HL-60/S4 treated with phorbol 12-myristate 13-acetate at 8.2 ng/mL for 4 days and 3 days (cell line): Measurements from ENCODE around the gene ARL6IP5.

Source experiments
- in situ Hi-C: fragments of 300-500 bp; cut with MboI; formaldehyde crosslinking; loops from 2 replicates; pipeline ENCODE4 v1.15.0; 2022; ENCODE audit warnings: low sequenced_read_pairs

The ARL6IP5 gene

GRCh38 chr3:69116162-69116561, 31.4 kb downstream of the ARL6IP5 start:
- in situ Hi-C loops = no loop called here

GRCh38 chr3:69116897-69117296, 32.2 kb downstream of the ARL6IP5 start:
- in situ Hi-C loops = no loop called here

GRCh38 chr3:69118555-69118954, 33.8 kb downstream of the ARL6IP5 start:
- in situ Hi-C loops = no loop called here

GRCh38 chr3:69119138-69119537, 34.4 kb downstream of the ARL6IP5 start:
- in situ Hi-C loops = no loop called here

GRCh38 chr3:69119681-69120080, 34.9 kb downstream of the ARL6IP5 start:
- in situ Hi-C loops = no loop called here

- in situ Hi-C loops = no loop called here
Observed at GRCh38 chr3:69120879-69121464, 36.2 kb downstream of the ARL6IP5 start.

GRCh38 chr3:69121513-69121912, 36.8 kb downstream of the ARL6IP5 start:
- in situ Hi-C loops = no loop called here

GRCh38 chr3:69121950-69122349, 37.2 kb downstream of the ARL6IP5 start:
- in situ Hi-C loops = no loop called here

- in situ Hi-C loops = no loop called here
Observed at GRCh38 chr3:69122403-69122802, 37.7 kb downstream of the ARL6IP5 start, which contains the start of gene LMOD3. LMOD3 (minus strand) TSS chr3:69122595; CDS start chr3:69122386, 209 bp downstream.

- in situ Hi-C loops = no loop called here
Observed at GRCh38 chr3:69126216-69126615, 41.5 kb downstream of the ARL6IP5 start.

GRCh38 chr3:69126999-69127398, 42.3 kb downstream of the ARL6IP5 start:
- in situ Hi-C loops = no loop called here

- in situ Hi-C loops = no loop called here
Observed at GRCh38 chr3:69128509-69128908, 43.8 kb downstream of the ARL6IP5 start.

- in situ Hi-C loops = no loop called here
Observed at GRCh38 chr3:69129531-69129930, 44.8 kb downstream of the ARL6IP5 start.

GRCh38 chr3:69130689-69131088, 46.0 kb downstream of the ARL6IP5 start:
- in situ Hi-C loops = no loop called here

- in situ Hi-C loops = no loop called here
Observed at GRCh38 chr3:69137005-69137404, 52.3 kb downstream of the ARL6IP5 start.

- in situ Hi-C loops = no loop called here
Observed at GRCh38 chr3:69137412-69137811, 52.7 kb downstream of the ARL6IP5 start.

GRCh38 chr3:69141313-69141712, 56.6 kb downstream of the ARL6IP5 start:
- in situ Hi-C loops = no loop called here

- in situ Hi-C loops = no loop called here
Observed at GRCh38 chr3:69142090-69142489, 57.4 kb downstream of the ARL6IP5 start.

- in situ Hi-C loops = no loop called here
Observed at GRCh38 chr3:69142797-69143454, 58.2 kb downstream of the ARL6IP5 start.

- in situ Hi-C loops = no loop called here
Observed at GRCh38 chr3:69143612-69144011, 58.9 kb downstream of the ARL6IP5 start.

GRCh38 chr3:69144631-69145245, 60.0 kb downstream of the ARL6IP5 start:
- in situ Hi-C loops = no loop called here

GRCh38 chr3:69145688-69146087, 61.0 kb downstream of the ARL6IP5 start:
- in situ Hi-C loops = no loop called here
